HG03565 (cell line): ENCODE results near the gene SNX8.

Experiments
- ATAC-seq: cut with Tn5 transposase; IDR thresholded peaks from one replicate; pipeline ENCODE4 v1.9.1; 2021; ENCODE audit warnings: mild to moderate bottlenecking, moderate library complexity; ENCODE audit not compliant: unreplicated experiment

SNX8 gene

DNA sequence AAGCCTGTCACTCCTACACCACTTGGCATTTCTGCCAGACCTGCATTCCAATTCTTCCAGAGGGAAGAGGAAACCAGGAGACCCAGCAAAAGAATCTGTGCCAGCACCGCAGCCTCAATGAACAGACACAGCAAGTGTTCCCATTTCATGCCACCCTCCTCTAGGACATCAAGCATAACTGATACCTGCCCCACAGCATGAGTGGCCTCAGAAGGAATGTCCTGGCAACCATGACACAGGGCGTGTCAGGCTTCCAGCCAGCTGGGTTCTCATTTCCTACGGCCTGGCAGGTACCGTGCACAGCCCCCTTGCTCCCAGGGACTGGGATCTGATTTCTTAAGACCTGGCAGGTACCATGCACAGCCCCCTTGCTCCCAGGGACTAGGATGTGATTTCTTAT lies 89.3 kb downstream of the SNX8 start:
- no peak for ATAC-seq

DNA sequence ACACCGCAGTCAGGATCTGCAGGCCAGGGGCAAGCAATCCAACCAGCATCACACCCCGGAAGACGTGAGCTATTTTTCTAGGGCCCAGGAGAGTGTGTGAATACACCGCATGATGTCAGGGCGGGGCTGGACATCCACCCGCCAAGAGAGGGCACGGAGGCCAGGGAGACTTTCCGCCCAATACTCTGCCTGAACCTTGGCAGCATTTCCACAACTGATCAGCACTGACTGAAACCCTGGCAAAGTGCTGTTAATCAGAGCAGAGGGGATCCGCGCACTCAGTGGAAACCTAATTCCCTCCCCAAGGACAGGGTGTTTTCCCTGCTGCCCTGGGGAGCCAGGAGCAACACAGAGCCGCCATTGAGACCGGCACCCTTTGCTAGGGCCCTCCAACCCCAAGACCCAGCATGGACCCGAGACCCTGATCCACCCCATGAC lies 89.7 kb downstream of the SNX8 start:
- ATAC-seq: no peak

DNA sequence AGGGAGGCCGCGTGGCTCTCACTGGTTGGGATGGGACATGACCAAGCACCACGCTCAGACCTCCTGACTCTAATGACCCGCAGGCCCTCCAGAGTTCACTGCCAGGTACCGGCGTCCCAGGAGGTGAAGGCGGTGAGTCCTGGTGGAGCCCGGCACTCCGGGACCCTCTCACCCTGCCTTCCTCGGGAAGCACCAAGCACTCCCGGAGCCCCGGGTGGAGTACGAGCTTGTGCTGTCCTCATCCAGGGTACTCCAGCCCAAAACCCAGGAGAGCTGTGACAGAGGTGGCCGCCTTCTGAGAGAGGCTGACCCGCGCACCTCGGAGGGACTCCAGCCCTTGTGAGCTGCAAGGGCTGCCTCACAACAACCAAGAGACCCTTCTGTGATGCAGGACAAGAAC lies 90.9 kb downstream of the SNX8 start:
- ATAC-seq: no peak

DNA sequence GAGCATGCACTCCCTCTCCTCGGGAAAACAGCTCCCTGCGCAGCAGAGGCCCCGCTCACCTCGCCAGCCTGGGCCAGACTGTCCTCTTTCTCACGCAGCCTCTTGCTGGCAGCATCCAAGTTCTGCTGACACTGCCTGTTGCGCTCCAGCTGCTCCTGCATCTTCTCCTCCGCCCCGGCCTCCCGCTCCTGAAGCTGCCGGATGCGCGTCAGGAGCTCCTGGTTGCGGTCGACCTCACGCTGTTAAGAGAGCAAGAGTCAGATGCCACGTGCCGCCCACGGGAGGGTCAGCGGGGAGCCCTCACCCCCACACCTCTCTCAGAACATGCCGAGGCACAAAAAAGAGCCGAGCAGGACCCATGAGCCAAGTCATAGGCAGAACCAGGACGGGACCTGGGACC lies 91.7 kb downstream of the SNX8 start:
- ATAC-seq: no peak

DNA sequence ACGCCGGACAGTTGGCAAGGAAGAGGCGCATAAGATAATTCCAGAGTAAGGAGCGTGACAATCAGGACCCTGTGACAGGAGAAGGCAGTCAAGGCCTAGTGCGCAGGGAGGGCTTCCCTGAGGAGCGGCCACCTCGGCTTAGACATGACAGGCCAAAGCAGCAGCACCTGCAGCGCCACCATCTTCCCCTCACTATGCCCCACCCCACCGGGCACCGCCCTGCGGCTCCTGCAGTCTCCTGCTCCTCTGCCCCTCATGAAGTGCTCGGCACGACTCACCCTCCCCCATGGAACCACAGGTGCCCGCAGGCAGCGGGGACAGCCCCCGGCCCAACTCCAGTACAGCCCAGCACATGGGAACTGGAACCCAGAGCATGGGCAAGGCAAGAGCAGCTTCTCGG lies 93.3 kb downstream of the SNX8 start:
- no peak for ATAC-seq

DNA sequence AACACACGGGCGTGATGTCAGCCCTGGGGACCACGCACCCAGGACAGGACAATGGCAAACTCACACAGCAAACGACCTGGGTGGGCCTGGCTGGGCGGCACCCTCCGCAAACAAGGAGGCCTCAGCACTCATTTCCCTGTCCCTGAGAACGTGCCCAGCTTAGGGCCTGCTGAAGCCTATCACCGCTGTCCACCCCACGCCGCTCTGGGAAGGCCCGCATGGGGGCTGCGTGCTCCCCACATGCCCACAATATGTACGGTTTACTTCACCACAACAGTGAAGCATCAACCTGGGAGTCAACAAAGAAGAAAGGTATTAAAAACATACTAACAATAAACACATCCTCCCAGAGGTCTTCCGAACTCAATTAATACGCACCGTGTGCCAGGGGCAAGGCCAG lies 93.7 kb downstream of the SNX8 start:
- ATAC-seq: no peak

DNA sequence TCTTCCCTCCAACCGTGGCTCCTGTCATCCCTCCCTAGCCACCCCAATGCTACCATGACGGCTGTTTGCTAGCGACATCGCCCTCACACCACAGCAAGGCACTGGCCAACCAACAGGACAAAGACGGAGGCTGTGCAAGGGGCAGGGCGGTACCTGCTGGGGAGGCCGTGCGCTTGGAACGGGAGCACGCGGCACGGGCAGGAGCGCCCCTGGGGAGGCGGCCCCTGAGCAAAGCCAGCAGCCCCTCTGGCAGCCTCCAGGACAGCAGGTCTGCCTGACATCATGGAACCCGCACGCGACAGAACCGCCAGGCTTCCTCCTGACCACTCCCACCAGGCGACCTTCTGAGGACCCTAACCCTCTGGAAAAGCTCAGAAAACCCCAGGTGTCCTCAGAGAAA lies 94.2 kb downstream of the SNX8 start:
- ATAC-seq: no peak

DNA sequence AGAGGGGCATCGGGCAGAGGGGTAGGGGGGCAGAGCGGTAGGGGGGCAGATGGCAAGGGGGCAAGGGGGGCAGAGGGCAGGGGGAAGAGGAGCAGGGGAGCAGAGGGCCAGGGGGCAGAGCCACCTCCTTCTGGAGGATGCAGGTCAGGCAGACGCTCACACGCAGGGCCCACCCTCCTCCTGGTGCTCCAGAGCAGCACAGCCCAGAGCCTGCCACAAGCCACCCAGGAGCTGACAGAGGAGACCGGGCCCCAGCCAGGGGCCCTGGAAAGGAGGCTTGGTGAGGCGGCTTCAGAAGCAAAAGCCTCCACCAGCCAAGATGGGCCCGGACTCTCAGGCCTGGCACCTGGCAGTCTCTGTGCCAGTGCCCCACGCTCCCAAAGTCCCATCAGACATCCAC lies 94.6 kb downstream of the SNX8 start:
- no peak for ATAC-seq

DNA sequence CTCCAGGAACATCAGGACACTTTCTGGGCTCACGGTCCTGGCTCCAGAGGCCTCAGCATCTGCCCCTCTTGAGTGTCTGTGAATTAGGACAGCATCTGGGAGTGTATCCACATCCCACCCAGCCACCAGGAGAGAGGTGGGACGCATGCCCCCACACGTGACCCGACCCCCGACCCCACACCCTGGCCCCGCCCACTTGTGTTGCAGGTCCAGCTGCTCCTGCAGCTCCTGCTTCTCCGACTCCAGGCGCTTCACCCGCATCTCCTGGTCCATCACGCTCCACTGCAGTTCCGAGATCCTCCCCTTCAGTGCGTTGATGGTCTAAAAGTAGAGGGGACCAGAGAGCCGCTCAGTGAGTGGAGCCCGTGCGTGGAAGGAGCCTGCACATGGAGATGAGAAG lies 95.1 kb downstream of the SNX8 start:
- no peak for ATAC-seq

DNA sequence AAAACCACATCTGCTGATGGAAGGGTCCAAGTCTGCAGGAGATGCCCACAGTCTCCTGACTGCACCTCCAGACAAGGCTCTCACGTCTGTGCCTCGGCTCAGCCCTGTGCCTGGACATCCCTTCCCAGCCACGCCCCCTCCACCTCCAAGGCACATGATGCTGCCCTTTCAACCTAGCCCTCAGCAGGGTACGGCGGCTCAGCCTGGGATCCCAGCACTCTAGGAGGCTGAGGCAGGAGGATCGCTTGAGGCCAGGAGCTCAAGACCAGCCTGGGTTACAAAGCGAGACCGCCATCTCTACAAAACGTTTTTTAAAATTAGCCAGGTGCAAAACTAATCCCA lies 95.8 kb downstream of the SNX8 start:
- no peak for ATAC-seq

DNA sequence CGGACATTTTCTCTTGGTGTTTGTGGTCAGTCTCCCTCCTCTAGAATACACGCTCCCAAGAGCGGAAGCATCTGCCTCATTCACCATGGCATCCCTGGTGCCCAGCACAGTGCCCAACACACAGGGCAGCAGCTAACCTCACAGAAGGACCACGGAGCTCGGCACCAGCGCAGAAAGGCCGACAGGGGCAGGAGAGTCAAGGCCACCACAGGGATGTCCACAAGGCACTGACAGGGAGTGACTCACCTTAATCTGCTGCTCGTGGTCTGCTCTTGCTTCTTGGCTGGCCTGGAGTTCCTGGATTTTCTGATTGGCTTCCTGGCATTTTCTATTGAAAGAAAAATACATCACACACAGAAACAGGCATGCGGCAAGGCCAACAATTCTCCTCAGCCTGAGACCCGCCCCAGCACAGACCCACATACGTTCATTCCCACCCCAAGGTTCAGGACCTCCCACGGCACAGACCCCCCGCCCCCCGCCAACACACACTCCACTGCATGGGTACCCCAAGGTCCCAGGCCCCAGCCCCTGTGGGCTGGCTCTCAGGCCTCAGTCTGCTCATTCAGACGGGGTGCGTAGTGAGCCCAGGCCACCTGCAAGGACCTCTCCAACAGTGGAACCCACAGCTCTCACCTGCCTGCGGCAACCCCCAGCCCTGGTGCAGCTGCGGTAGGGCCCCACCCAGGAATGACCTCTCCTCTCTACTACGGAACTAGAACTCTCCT lies 96.4 kb downstream of the SNX8 start:
- no peak for ATAC-seq

DNA sequence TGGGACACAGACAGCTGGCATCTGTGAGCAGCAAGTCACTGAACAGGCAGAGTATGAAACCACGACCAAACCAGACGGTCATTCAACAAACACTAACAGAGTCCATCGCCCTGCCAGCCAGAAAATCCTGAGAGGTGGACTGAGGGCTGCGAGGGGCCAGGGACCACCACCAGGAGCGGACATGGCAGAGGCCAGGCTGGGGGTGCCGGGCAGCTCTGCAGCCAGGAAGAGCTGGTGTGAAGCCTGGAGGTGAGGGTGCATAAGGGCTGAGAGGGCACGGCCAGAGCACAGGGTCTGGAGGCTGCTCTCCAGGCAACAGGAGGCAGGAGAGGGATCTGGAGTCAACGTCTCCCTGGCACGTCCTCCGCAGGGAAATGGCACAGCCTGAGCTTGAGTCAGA lies 97.0 kb downstream of the SNX8 start:
- ATAC-seq: no peak

DNA sequence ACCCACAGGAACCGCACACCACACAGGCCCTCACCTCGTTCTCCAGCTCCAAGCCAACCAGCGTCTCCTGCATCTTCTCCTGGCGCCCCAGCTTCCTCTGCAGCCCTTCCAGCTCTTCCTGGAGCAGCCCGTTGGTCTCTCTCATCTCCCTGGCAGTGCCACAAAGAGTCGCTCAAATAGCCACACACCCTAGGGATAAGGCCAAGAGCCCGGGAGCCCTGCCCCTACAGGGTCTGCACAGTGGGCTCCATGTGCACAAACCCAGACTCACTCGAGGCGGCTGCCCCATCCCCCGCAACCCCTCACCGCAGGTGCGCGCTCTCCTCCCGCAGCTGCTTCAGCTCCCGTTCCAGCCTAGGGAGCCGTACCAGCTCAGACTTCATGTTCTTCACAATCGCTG lies 98.4 kb downstream of the SNX8 start:
- ATAC-seq: no peak

DNA sequence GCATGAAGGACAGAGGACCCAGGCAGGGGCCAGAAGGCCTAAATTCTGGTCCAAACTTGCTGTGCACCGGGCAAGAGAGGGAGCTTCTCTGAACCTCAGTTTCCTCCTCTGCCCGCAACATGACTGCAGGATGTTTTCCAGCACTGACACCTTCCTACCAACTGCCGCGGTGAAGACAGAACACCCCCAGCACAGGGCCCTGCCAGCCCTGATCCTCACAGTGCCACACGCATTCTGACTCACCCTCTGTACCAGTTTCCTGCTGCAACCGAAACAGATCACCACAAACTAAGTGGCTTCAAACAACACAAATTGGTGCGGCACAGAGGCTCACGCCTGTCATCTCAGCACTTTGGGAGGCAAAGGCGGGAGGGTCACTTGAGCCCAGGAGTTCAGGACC lies 99.6 kb downstream of the SNX8 start:
- no peak for ATAC-seq

DNA sequence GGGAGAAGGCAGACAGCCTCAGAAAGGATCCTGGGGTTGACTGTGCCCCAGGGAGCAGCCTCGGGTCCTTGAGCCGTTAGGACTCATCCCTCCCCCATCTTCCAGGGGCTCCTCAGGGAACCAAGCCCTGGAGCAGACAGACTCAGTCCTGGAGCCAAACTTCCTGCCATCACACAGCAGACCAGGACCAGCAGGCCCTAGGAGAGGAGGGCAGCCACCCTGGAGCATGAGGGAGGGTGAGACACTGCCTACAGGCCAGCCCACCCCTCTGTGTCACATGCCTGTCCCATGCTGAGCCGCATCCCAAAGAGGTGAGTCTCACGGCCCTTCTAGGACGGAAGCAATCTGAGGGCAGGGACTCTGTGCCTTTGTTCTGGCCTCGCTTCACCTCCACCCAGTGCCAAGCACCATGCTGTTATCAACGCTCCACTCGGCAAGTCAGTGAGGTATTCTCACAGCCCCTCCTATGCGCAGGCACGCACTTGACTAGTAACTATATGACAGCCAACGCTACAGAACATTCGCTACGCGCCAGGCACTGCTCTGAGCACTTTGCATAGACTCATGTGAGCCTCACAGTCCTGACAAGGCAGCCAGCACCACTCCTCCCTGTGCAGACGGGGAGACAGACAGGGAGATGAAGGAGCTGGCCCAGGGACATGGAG lies 100.6 kb downstream of the SNX8 start:
- no peak for ATAC-seq

DNA sequence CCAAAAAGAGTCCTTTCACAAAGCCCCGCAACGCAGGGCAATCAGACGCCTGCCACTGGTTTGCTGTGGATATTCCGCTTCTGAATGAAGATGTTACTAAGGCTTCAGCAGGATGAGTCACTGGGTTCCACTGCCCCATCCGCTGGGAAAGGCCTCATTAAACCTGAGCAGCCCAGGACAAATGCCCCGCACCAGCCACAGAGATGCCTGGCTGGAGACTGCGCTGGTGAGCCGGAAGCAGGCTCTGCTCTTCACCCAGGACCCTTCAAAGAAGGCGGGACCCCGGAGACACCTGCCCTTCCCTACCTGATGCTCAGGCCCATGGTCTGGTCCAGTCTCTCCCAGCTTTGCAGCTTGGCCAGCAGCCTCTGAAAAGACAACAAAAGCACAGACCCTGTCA lies 101.3 kb downstream of the SNX8 start:
- no peak for ATAC-seq

DNA sequence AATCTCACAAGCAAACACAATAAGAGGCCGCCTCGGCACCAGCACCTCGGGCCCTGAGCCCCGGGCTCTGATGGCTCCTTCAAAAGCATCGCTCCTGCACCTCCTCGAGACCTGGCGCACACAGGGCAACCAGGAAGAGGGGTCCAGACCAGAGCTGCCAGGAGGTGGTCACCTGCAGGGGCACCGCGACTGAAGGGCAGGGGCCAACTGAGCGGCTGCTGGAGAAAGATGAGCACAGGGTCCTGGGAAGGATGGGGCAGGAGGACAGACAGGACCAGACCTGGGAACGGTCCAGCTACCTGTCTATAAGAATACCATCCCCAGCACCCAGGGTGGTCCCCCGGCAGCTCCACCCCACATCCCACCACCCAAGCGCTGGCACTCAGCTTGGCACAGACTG lies 102.3 kb downstream of the SNX8 start:
- ATAC-seq: no peak

DNA sequence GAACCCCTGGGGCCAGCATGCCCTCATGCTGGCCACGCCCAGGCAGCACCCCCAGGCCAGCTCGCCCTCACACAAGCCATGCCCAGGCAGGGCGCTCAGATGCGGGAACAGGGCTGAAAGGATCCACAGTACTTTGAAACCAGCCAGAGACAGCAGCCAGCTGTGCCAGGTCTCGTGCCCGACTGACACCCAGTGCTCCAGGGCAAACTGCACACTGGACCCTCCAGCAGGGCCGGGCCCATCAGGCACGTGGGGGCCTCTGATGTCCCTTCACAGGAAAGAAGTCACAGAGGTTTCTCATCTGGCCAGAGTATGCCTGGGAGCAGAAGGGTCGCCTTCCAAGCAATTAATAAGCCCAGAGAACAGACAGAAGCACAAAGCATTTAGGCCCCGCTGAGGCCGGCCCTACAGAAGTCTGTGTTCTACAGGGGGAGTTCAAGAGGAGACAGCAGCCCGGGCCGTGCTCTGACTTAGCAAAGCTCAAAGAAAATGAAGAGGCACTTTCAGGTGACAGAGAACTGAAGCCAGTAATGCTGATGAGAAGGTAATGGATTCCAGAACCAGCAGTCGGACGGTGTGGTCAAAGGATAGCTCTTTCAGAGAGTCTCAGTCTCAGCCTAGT lies 102.9 kb downstream of the SNX8 start:
- ATAC-seq: no peak

DNA sequence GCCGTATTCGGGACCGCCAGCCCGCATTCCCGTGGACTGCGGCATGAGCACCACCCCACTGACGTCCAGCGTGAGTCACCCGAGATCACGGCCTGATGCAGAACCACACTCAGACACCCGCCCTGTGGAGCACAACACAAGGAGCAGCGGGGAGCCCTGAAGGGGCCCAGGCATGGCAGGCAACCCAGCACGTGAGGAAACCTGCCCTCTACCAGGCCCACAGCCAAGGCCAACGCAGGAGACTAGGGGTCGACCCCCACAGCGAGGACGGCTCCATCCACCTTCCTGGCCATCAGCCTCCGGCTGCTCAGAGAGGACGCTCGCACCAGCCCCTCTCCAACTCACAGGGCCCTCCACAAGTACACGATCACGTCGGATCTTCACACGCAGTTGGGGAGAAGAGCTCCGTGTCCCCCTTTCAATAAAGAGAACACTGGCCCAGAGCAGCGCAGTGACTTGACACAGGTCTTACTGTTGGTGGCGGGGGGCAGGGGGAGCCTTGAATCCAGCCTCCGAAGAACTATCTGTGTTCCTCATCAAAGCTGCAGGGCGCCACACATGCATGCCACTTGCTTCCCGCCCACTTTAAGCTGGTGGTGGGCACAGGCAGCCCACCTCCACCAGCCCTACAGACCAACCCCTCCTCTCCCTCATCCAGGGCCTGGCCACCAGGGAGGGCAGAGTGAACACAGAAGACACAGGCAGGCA lies 103.5 kb downstream of the SNX8 start:
- ATAC-seq: no peak

DNA sequence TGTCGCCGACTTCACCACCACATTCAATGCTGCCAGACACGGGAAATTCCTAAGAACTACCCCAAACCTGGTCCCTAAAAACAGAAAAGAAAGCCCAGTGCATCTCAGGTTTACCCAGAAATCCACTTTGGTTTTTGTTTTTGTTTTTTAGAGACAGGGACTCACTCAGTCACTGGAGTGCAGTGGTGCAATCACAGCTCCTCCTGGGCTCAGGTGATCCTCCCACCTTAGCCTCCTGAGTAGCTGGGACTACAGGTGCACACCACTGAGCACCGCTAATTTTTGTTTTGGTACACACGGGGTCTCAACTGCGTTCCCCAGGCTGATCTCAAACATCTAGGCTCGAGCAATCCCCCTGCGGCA lies 104.3 kb downstream of the SNX8 start:
- ATAC-seq: no peak

DNA sequence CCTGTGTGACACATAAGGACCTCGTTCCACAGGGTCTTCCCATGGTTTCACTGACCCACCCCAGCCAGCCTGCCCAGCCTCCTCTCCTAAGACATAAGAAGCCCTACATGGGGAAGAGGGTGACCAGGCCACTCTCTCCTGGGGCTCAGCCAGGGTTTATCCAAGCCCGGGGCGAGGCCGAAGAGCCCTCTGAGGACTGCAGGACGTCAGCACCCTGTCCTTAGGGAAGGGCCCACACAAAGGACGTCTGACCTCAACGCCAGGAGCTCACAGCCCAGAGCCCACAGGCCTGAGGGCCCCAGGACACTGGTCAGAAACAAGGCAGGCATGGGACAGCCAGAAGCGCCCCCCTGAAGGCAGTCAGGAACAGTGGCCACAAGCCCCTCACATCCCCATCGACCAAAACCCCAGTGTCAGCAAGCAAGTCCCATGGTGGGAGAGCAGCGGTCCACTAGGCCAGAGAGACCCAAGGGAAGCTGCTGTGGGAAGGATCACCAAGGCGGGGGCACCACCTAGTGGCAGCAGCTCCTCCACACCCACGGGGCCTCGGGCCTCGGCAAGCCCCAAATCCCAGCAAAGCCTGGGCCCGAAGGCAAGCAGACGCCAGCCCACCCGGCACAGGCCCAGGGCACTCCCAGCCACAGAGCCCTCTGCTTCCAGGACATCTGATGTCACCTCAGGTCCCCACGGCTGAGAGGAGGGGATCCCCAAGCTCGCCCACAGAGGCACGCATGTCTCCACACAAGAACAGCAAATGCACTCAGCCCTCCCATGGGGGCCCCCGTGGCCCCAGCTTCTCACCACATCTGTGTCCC lies 104.9 kb downstream of the SNX8 start:
- no peak for ATAC-seq
